ENCODE data around the gene POLD2. TPM values are rescaled to one million over a fixed set of nuclear protein-coding genes. Genes with fewer than 3 reads are reported as not detected.

The POLD2 gene
- total and polyA plus RNA-seq, 7 donors = 57.3 to 127 (median 87.1) TPM

DNA sequence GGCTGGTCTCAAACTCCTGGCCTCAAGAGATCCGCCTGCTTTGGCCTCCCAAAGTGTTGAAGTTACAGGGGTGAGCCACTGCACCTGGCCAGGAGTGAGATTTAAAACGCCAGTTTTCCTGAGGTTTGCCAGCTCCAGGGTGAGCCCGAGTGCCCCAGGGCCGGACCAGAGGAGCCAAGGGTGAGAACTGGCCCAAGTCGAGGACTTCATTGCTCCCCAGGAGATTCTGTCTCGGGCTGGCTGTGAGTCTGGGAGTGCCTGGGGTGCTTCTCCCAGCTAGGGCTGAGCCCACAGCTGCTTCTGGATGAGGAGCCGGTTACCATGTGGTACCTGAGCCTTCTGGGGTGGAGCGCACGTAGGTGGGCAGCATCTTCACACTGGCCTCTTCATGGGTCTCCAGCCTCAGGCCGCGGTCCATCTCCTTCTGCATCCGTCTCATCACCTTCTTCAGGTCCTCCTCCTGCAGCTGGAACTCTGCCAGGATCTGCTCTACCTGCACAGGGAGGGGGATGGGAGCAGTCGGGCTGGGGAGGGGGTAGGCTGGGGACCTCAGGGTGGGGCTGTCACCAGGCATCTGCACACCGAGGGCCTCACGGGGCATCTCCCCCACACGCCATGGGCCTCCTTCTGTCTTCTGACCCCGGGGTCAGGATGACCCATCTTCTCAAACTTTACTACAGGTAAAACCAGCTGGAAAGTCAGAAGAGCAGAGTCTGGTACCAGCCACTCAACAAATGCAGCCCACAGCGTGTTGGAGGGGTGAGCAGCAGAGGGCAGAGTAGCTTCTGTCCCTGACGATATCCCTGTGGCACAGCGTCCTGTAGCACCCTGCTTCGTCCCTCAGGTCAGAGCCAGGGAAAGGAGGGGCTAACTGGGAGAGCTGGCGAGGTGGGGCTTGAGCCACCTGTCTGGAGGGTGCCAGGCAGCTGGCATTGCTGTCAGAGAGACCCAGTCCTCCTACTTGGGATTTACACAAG lies 29.9 kb upstream of the POLD2 start:
- no peak for DNase-seq
- Histone ChIP-seq H3K36me3 (ENCODE audit: insufficient read depth in 1 of 2, low read depth in 1 of 2) (no peaks in the 10 kb centered on the region), H3K4me1 (no peaks in the 10 kb centered on the region), H3K4me3 (no peak overlapping the region), H3K9me3 (no peaks in the 10 kb centered on the region), H3K27ac (no peak overlapping the region), H3K27me3 (ENCODE audit: insufficient read depth in 3 of 3, low read length in 2 of 3) (no peaks in the 10 kb centered on the region)
- TF ChIP-seq, protein P1, sequence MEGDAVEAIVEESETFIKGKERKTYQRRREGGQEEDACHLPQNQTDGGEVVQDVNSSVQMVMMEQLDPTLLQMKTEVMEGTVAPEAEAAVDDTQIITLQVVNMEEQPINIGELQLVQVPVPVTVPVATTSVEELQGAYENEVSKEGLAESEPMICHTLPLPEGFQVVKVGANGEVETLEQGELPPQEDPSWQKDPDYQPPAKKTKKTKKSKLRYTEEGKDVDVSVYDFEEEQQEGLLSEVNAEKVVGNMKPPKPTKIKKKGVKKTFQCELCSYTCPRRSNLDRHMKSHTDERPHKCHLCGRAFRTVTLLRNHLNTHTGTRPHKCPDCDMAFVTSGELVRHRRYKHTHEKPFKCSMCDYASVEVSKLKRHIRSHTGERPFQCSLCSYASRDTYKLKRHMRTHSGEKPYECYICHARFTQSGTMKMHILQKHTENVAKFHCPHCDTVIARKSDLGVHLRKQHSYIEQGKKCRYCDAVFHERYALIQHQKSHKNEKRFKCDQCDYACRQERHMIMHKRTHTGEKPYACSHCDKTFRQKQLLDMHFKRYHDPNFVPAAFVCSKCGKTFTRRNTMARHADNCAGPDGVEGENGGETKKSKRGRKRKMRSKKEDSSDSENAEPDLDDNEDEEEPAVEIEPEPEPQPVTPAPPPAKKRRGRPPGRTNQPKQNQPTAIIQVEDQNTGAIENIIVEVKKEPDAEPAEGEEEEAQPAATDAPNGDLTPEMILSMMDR (IDR thresholded peaks at IDR 0.05) = no peak
- no peak for ATAC-seq
- WGBS, 3 donors = 87 to 88% (median 88%) methylated on average over 22 of the region's 22 CpGs
- intact Hi-C loops (cut with DNase I) = no loop called here

DNA sequence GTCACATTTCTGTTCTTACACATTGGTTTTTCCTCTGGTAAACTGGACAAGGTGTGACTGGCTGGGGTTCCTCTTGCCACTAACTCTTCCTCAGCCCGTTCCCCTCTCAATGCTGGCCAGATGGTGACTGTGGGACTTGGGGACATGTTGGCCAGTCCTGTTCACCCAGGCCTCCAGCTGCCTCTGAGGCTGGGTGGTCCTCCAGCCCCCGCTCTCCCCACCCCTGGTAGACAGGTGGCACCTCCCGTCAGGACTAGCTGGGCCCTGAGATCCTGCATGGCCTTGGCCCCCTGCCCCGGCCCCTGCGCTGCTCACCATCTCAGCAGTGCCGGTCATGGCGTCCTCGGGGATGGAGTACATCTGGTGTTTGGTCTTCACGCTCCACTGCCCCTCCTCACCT lies 28.6 kb upstream of the POLD2 start:
- Histone ChIP-seq H3K36me3 (ENCODE audit: insufficient read depth in 1 of 2, low read depth in 1 of 2) (no peaks in the 10 kb centered on the region), H3K27me3 (ENCODE audit: insufficient read depth in 3 of 3, low read length in 2 of 3) (no peaks in the 10 kb centered on the region), H3K4me1 (no peaks in the 10 kb centered on the region), H3K9me3 (no peaks in the 10 kb centered on the region), H3K4me3 (no peak overlapping the region), H3K27ac (no peak overlapping the region)
- intact Hi-C loops (cut with DNase I) = no loop called here
- ATAC-seq (no peak), DNase-seq (no peak)
- TF ChIP-seq, protein P1 (IDR thresholded peaks at IDR 0.05) = no peak
- 88 to 94% (median 90%) methylated on average over 9 of the region's 9 CpGs for WGBS, 3 donors

DNA sequence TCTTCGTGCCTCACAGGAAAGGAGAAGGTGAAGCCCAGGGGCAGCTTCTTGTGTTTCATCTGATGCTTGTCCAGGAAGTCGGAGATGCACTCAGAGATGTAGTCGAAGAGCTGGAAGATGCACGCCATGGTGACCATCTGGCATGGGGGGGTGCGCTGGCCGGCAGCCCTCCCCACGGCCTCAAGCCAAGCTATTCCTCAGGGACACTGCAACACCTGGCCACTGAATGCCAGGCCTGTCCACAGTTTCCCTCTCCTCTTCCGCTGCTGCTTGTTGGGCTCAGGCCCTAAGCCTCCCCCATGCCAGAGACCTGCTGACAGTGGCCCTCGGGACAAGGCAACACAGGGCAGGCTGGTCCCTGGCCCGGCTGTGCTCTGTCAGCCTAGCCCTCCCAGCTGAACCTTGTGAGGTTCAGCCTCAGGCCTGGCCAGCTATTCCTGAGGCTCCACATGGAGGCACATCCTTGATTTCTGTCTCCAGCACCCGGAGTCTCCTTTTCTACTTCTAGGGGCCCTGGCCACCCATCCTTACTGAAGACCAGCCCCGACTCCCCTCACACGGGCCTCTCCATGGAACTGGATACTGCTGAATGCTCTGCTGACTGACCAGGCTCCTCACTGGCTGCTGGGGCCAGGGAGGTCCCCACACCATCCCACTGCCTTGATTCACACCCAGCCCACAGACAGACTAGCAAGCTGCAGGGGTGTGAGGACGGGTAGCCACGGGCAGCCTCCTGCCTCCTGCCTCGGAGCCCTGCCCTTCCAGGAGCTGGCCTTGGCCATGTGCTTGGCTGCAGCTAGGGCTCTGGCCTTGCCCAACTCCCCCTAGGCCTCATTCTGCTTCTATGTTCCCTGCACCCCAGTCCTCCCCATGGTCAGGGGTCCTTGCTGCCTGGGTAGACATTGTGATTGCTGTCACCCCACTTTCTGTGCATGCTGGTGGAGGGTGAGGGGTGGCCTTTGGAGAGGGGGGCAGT lies 27.9 kb upstream of the POLD2 start:
- intact Hi-C loops (cut with DNase I) = no loop called here
- 73 to 76% (median 75%) methylated on average over 15 to 16 of the region's 16 CpGs for WGBS, 3 donors

DNA sequence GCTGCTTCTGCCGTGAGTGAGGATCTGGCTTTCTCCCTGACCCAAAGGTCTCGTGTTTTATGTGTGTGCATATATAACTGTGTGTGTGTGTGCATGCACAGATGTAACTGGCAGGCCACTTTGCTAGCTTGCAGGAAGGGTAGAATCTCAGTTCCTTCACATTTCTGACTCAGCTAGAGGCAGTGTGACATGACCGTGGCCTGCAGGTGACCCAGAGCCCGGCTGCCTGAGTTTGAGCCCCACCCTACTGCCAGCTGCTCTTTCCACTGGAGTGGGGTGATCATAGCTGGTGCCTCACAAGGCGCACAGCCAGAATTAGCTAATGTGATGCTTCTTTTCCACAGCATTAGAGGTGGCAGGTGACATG lies 27.1 kb upstream of the POLD2 start:
- DNase-seq = no peak
- TF ChIP-seq, protein P1 (IDR thresholded peaks at IDR 0.05) = no peak
- no peak for ATAC-seq
- no peak overlapping the region for H3K27ac ChIP-seq
- peaks cover 0 to 12% (median 3%) of the 10 kb centered on the region in 3 donors for H3K27me3 ChIP-seq (ENCODE audit: insufficient read depth in 3 of 3, low read length in 2 of 3)
- 60 to 76% (median 69%) methylated on average over 5 of the region's 5 CpGs for WGBS, 3 donors
- intact Hi-C loops (cut with DNase I) = no loop called here
- no peaks in the 10 kb centered on the region for H3K9me3 ChIP-seq
- H3K36me3 ChIP-seq (ENCODE audit: insufficient read depth in 1 of 2, low read depth in 1 of 2) = no peaks in the 10 kb centered on the region
- H3K4me3 ChIP-seq = no peak overlapping the region
- H3K4me1 ChIP-seq = no peaks in the 10 kb centered on the region

More for the DNA sequence above, 27.9 kb upstream of the POLD2 start:
- Histone ChIP-seq H3K36me3 (ENCODE audit: insufficient read depth in 1 of 2, low read depth in 1 of 2) (no peaks in the 10 kb centered on the region), H3K4me3 (no peak overlapping the region), H3K27me3 (ENCODE audit: insufficient read depth in 3 of 3, low read length in 2 of 3) (peaks cover 0 to 6% (median 0%) of the 10 kb centered on the region in 3 donors), H3K27ac (no peak overlapping the region), H3K4me1 (no peaks in the 10 kb centered on the region), H3K9me3 (no peaks in the 10 kb centered on the region)
- DNase-seq = no peak
- ATAC-seq = no peak
- TF ChIP-seq, protein P1 (IDR thresholded peaks at IDR 0.05) = no peak

All from psoas muscle (tissue), 8 donors.